ENCODE data around the gene DRD2.
"Not testable (repeated sequence)": the region's sequence is repeated elsewhere in the genome, so short reads cannot be mapped to it uniquely, and the experiment has no call there.

DRD2 gene

GRCh38 chr11:113475160-113475761 is at the start of gene DRD2:
Gene DRD2, minus strand, starts transcription at chr11:113475398. Its CDS starts 50,747 bp downstream, at chr11:113424651.
- no peak within 1 kb of the TSS for H3K27ac ChIP-seq

DNA sequence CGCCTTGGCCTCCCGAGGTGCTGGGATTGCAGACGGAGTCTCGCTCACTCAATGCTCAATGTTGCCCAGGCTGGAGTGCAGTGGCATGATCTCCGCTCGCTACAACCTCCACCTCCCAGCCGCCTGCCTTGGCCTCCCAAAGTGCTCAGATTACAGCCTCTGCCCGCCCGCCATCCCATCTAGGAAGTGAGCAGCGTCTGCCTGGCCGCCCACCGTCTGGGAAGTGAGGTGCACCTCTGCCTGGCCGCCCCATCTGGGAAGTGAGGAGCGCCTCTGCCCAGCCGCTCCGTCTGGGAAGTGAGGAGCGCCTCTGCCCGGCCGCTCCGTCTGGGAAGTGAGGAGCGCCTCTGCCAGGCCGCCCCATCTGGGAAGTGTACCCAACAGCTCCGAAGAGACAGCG is 48.7 kb upstream of the DRD2 start:
- not testable (repeated sequence) for H3K4me3 ChIP-seq, H3K27ac ChIP-seq

More at GRCh38 chr11:113475160-113475761, at the start of gene DRD2:
- H3K4me3 ChIP-seq = peak within 1 kb of the TSS in 2 of 7 experiments; percentile 22 to 31

DNA sequence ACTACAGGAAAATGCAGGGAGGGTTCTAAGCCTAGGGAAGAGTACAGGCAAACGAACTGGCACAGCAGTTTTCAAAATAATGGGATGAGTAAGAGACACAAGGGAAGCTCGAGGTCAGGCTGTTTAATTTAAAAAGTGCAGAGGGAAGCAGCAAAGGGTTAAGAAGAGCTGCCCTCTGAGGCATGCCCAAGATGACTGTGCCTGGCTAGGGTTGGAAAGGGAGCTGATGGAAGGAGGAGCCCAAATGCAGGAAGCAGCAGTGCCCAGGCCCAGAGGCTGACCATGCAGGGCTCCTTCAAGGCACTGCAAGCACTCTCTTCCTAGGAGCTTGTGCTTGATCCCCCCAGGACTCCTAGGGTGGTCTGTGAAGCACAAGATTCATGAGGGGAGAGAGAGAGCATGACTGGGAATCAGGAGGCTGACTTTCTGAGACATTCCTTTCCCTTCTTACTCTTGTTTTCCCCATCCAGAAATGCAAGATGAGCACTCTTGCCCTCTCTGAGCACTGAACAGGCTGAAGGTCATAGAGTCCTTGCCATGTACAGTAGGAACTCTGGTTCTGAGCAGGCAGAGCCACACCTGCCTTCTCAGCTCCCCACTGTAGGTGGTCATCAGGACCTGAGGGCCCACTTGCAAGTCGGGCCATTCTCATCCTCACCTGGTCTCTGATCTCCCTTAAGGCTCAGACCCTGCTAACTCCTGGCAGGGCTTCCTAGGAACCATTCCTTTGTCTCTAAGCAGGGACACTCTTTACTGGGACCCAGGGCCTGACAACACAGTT is 46.7 kb upstream of the DRD2 start:
- Histone ChIP-seq H3K4me3 (no peak overlapping the region), H3K27ac (peak overlapping the region in 1 of 21 experiments; percentile 18)

DNA sequence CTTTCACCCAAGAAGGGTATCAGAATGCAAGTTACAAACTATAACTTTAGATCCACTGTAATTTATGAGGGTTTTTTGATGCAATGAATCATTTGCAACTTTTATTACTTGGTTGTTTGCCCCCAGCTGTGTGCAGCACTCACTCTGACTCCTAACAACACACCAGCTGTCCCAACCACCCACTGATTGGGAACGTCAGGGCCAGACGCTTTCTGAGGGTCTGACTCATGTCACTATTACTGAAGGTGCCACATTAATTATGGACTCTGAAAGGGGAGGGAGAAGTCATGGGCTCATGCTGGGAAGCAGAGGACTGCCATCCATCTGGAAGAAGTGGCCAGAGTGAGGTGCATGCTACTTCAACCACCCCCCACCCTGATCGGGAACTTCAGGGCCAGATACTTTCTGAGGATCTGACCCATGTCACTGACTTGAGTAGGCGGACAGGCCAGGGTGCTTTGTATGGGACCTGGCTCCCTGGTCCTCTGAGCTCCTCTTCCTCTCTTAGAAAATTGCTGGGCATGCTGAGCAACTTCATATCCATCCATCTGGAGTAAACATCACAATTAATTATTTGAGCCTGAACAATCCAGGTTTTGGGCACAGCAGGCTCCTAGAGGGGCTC is 44.9 kb upstream of the DRD2 start:
- H3K4me3 ChIP-seq = no peak overlapping the region
- H3K27ac ChIP-seq = no peak overlapping the region

DNA sequence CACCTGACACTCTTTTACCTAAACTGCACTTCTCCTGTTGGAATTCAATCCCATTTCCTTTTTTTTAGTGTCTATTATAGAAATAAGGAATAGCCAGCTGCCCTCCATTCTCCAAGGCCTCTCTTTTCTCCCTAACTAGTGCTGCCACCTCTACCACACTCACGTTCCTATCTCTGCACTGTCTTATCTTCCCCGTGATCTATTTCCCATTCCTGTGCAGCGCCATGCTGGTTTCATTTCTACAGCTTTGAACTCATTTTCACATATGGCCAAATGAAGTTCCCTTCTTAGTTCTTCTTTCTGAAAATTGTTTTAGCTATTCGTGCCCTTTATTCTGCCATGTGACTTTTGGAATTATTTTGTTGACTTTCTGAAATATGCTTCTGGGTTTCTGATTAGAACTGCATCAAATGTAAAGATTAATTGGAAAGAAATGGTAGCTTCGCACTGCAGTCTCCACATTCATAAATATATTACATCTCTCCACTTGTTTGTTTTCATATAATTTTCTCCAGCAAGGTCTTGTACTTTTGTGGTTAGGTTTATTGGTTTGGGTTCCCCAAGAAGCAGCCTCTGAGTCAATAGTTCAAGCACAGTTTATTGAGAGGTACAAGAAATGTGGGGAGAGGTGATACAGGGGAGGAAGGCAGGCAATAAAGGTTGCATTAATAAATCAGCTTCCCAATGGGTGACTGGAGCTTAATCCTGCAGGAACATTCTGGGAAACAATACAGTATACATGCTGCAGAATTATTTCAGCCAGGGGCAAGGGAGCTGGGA is 43.7 kb upstream of the DRD2 start:
- Histone ChIP-seq H3K27ac (no peak overlapping the region), H3K4me3 (no peak overlapping the region)

GRCh38 chr11:113517361-113517760 is 42.2 kb upstream of the DRD2 start:
- H3K27ac ChIP-seq = no peak overlapping the region

DNA sequence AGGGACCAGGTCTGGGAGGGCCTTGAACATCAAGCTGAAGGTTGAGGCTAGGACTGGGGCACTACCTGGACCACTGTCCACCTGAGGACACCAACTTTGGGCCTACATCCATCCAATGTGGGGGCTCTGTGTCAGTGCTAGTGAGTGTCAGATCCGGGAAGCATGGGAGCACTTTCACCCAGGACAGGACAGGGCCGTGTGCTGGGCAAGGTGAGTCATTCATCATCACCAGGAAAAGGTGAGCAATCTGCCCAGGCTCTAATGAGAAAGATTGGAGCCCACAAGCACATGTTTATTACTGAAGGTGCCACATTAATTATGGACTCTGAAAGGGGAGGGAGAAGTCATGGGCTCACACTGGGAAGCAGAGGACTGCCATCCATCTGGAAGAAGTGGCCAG is 39.7 kb upstream of the DRD2 start:
- Histone ChIP-seq H3K27ac (no peak overlapping the region), H3K4me3 (no peak overlapping the region)

More at GRCh38 chr11:113517361-113517760, 42.2 kb upstream of the DRD2 start:
- no peak overlapping the region for H3K4me3 ChIP-seq

DNA sequence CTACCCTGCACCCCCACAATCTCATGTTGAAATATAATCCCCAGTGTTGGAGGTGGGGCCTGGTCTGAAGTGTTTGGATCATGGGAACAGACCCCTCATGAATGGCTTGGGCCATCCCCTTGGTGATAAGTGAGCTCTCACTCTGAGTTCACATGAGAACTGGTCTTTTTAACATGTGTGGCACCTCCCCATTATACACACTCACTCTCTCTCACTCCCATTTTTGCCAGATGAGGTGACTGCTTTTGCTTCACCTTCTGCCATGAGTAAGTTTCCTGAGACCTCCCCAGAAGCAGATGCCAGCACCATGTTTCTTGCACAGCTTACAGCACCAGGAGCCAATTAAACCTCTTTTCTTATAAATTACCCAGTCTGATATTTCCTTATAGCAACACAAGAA is 32.1 kb upstream of the DRD2 start:
- Histone ChIP-seq H3K4me3 (no peak overlapping the region), H3K27ac (no peak overlapping the region)

DNA sequence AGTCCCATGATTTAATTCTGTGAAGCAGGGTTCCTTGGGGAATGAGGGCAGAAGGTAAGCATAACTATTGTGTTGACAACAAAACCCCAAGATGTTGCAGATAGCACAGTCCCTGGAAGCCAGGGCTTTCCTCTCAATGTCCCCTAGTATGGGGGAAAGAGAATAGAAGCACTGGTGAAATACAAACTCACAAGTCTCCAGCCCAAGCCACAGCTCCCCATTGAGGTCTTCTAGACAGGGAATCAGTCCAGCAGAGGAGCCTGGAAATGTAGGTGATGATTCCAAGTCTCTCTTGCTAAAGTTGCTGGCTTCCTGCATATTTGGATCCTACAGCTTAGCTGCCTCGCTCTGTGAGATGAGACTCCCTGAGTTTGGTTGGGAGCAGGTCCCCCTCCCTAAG is 31.7 kb upstream of the DRD2 start:
- H3K27ac ChIP-seq = peak overlapping the region in 4 of 21 experiments; percentile 17 to 54 (median 42)

GRCh38 chr11:113506461-113506860 is 31.3 kb upstream of the DRD2 start:
- Histone ChIP-seq H3K27ac (peak overlapping the region in 7 of 21 experiments; percentile 17 to 75 (median 34)), H3K4me3 (no peak overlapping the region)

More for the DNA sequence above, 31.7 kb upstream of the DRD2 start:
- H3K4me3 ChIP-seq = no peak overlapping the region

DNA sequence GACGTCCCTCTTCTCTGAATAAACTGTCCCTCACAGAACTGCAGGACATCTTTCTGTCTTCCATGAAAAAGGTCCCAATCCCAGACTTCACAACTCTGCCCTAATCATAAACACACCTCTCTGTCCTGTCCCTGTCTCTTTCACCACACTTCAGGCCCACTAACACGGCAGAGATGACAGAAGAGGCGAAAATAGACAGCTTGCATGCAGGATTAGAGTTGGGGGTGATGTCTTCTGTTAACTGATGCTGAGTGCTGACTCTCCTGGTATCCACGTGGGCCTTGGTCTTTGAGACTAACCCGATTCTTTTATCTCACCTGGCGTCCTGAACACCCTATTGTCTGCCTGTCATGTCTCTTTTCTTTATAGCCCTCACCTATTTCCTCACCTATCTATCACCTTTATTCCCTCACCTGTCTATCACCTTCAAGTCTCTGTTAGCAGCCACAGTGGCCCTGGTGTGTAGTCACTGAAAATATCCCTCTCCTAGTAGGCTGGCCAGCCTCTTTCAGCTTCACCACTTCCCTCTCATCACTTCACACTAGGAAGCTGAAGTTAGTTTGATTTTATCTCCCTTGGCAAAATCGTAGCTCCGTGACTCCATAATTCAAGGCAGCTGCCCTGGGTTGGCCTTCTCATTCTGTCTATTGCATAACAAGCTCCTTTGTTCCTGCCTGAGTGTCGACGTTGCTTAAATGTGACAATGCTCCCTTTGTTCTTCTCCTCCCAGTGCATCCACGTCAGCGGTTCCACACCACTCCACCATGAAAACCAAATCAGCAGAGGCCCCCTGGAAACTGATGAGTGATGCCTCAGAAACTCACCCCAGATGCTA is 30.6 kb upstream of the DRD2 start:
- no peak overlapping the region for H3K4me3 ChIP-seq
- peak overlapping the region in 14 of 21 experiments; percentile 3 to 75 (median 46) for H3K27ac ChIP-seq

GRCh38 chr11:113505046-113505445 is 29.8 kb upstream of the DRD2 start:
- no peak overlapping the region for H3K4me3 ChIP-seq
- peak overlapping the region in 10 of 21 experiments; percentile 3 to 75 (median 42) for H3K27ac ChIP-seq

DNA sequence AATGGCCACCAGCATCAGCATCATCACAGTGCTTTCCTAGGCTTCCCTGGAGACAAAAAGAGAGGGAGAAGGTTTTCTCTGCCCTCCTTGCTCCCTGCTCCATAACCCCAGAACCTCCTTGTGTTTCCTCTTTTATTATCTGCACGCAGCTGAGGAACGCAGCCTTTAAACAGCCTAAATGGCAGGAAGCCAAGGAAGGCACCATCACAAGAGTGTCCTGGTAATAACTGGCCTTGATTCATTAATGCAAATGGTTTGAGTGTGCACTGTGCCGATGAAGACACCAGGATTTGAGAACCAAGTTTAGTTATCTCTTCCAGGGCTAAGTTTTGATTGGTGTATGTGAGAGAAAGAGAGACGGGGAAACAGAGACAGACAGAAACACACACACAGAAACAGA is 29.4 kb upstream of the DRD2 start:
- Histone ChIP-seq H3K4me3 (no peak overlapping the region), H3K27ac (no peak overlapping the region)

GRCh38 chr11:113504071-113504470 is 28.9 kb upstream of the DRD2 start:
- H3K4me3 ChIP-seq = no peak overlapping the region
- H3K27ac ChIP-seq = no peak overlapping the region

DNA sequence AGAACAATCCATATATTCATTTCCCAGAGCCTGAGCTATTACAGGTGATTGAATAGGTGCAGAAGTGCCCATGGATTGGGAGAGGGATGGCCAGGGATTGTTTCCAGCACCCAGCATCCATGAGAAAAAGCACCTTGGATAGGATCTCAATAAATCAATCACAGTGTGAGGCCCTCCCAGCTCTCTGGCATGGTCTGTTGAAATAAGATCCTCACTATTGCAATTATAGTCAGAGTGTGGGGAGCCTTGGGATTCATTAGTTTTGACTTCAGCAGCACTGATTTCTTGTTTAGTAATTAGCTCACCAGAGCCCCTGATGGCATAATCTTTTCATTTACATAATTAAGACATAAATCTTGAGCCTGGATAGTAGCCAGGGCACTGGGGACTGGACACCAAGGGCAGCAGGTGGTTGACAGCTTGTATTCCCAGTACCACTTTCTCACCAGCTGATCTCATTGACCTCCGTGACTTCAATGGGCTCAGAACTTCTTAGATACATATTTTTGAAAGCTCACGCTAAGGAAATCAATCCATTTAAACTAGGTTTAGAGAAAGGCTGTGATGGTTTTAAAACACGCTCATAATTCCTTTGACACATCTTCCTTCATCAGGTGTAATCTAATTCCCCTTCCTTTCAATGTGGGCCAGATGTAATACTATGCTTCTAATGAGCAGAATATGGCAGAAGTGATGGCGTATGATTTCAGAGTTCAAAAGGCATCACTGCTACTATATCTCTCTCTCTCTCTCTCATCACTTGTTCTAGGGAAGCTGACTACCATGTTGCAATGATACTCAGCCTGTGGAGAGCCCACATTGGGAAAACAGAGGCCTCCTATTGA is 22.1 kb upstream of the DRD2 start:
- H3K27ac ChIP-seq = no peak overlapping the region

GRCh38 chr11:113496026-113496651 is 20.9 kb upstream of the DRD2 start:
- Histone ChIP-seq H3K4me3 (no peak overlapping the region), H3K27ac (no peak overlapping the region)

More for the DNA sequence above, 22.1 kb upstream of the DRD2 start:
- H3K4me3 ChIP-seq = no peak overlapping the region

DNA sequence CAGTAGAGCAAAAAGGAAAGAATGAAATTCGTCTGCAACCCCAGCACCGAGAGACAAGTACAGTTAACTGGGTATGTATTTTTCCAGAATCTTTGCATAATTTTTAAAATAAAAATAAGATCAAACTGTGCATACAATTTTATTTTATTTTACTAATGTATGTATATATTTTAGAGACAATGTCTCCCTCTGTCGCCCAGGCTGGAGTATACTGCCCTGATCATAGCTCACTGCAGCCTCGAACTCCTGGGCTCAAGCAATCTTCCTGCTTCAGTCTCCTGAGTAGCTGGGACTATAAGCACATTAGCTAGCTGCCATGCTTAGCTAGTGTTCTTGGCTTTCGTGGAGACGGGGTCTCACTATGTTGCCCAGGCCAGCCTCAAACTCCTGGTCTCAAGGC is 18.8 kb upstream of the DRD2 start:
- Histone ChIP-seq H3K4me3 (no peak overlapping the region), H3K27ac (no peak overlapping the region)

DNA sequence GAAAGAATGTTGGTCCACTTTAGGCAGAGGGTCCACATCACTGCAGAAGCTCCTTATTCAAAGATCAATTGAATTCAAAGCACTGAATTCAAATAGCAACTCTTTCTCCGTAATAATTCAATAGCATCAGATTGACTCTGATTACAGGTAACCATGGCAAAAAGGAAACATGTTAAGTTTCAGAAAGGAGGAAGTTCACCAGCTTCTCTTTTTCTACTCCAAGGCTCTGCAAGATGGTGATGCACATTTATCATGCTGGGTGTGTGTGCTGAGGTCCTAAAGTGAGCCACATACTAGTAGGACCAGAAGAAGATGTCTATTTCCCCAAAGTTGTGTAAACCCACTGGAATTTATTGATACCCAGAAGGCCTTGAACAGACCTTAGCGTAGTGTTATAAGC is 18.0 kb upstream of the DRD2 start:
- Histone ChIP-seq H3K4me3 (no peak overlapping the region), H3K27ac (no peak overlapping the region)
